ENCODE data around the gene STKLD1. TPM values are rescaled to one million over a fixed set of nuclear protein-coding genes. Genes with fewer than 3 reads are reported as not detected.

Gene STKLD1
- total and polyA plus RNA-seq, 9 of the 15 experiments (the other 6 are each of a cell fraction or from before 2014, with no cell fraction given) = 0.10 to 0.65 (median 0.33) TPM; not detected in 2

DNA sequence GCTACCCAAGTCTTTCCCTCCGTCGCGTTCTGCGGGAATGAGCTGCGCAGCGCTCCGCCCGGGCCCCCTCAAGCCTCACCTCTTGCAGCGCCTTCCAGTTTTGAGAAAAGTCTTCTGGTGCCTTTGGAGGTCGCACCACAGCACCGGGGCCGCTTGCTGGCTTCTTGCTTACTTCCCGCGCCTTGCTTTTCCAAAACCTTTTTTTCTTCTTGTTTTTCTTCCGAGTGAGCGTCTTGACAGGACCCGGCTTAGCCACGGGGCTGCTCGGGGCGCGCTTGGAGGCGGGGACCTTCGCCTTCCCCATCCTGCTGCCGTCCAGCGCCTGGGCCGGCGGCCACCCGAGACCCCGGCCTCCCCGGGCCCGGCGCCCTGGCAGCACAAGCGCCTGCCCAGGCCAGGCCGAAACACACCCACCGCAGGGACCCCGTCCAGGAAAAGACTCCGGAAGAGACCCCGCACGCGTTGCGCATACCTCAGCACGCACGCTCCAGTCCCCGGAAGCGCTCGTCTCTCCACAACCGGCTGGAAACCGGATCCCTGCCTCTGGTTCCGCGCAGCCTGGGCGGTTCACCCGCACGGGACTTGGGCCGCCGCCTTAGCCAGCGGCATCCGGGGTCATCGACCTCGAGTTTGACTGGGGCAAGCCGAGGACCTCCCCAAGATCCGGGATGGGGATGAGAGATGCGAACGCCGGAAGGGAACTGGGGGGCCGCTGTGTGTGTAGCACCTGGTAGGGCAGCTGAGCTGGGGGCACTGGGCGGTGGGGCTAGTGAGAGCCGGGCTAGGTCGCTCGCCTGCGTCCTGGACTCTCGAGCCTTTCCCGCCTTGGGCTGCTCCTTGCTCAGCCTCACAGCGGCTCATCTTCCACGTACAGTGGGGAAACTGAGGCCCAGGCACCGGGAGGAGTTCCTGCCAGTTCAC, 41.6 kb downstream of the STKLD1 start, which contains the start of gene REXO4 (continued):
- TF ChIP-seq HEY1 (CRISPR knock-in tag; IDR thresholded peaks at IDR 0.05; ENCODE audit: borderline replicate concordance) (no peak), CHCHD3 (CRISPR knock-in tag; IDR thresholded peaks at IDR 0.05) (no peak), LEF1 (IDR thresholded peaks at IDR 0.05) (peak; percentile 70), SMC3 (conservative IDR thresholded peaks at IDR 0.05; ENCODE audit: insufficient read depth, low read depth, low read length) (no peak), ZNF398 (CRISPR knock-in tag; IDR thresholded peaks at IDR 0.05) (no peak), HNRNPK (IDR thresholded peaks at IDR 0.05; ENCODE audit: low read depth, low read length, poor library complexity, severe bottlenecking) (no peak), ATF6 (CRISPR knock-in tag; IDR thresholded peaks at IDR 0.05) (no peak; the same call in 1 of the 2 replicates), MCM3 (IDR thresholded peaks at IDR 0.05) (no peak), SIRT6 (IDR thresholded peaks at IDR 0.05; ENCODE audit: low read depth, low read length) (no peak), ZFP30 (CRISPR knock-in tag; IDR thresholded peaks at IDR 0.05; ENCODE audit: borderline replicate concordance) (no peak), ZZZ3 (IDR thresholded peaks at IDR 0.05) (peak; percentile 96), FOXA1 (IDR thresholded peaks at IDR 0.05; ENCODE audit: borderline replicate concordance) (no peak), CBX2 (IDR thresholded peaks at IDR 0.05; ENCODE audit: insufficient read depth, low read length, poor library complexity, severe bottlenecking) (no peak), GABPA (tag; conservative IDR thresholded peaks at IDR 0.05; ENCODE audit: low read depth) (peak; percentile 99), KDM5B (IDR thresholded peaks at IDR 0.05; ENCODE audit: insufficient replicate concordance, low read depth, low read length) (peak; percentile 70), ZNF140 (CRISPR knock-in tag; IDR thresholded peaks at IDR 0.05) (no peak), GATAD2A (IDR thresholded peaks at IDR 0.05) (0 out of 2 replicates have a peak, but pooled peaks have one; percentile 24), PCBP1 (IDR thresholded peaks at IDR 0.05; ENCODE audit: low read depth, low read length, poor library complexity, severe bottlenecking) (peak; percentile 89), YBX1 (IDR thresholded peaks at IDR 0.05) (no peak), MBD2 (IDR thresholded peaks at IDR 0.05; ENCODE audit: borderline replicate concordance, low read depth) (peak; percentile 68; the same call in 1 of the 2 replicates)

All from K562 (cell line).